ENCODE results near the gene RNF215.
"Not testable (repeated sequence)": the region's sequence is repeated elsewhere in the genome, so short reads cannot be mapped to it uniquely, and the experiment has no call there.

RNF215 gene

GRCh38 chr22:30421695-30422480, 34.7 kb upstream of the RNF215 start:
- no peak for DNase-seq (ENCODE audit: low read depth)

- DNase-seq (ENCODE audit: low read depth), result no peak
Observed at GRCh38 chr22:30420347-30421125, 33.3 kb upstream of the RNF215 start.

GRCh38 chr22:30416837-30417236, 29.6 kb upstream of the RNF215 start:
- DNase-seq (ENCODE audit: low read depth), result no peak

GRCh38 chr22:30416403-30416802, 29.2 kb upstream of the RNF215 start:
- DNase-seq (ENCODE audit: low read depth), result no peak

- DNase-seq (ENCODE audit: low read depth), result no peak
Observed at GRCh38 chr22:30414525-30415047, 27.4 kb upstream of the RNF215 start.

- no peak for DNase-seq (ENCODE audit: low read depth)
Observed at GRCh38 chr22:30413745-30414524, 26.7 kb upstream of the RNF215 start.

GRCh38 chr22:30413001-30413400, 25.8 kb upstream of the RNF215 start:
- DNase-seq (ENCODE audit: low read depth), result no peak

GRCh38 chr22:30411780-30412179, 24.6 kb upstream of the RNF215 start:
- no peak for DNase-seq (ENCODE audit: low read depth)

- no peak for DNase-seq (ENCODE audit: low read depth)
Observed at GRCh38 chr22:30408388-30409102, 21.3 kb upstream of the RNF215 start.

- DNase-seq (ENCODE audit: low read depth), result no peak
Observed at GRCh38 chr22:30406400-30406799, 19.2 kb upstream of the RNF215 start.

GRCh38 chr22:30405731-30406130, 18.5 kb upstream of the RNF215 start:
- DNase-seq (ENCODE audit: low read depth), result no peak

- no peak for DNase-seq (ENCODE audit: low read depth)
Observed at GRCh38 chr22:30404307-30404706, 17.1 kb upstream of the RNF215 start.

- not testable (repeated sequence) for DNase-seq (ENCODE audit: low read depth)
Observed at GRCh38 chr22:30402766-30403104, 15.5 kb upstream of the RNF215 start.

- no peak for DNase-seq (ENCODE audit: low read depth)
Observed at GRCh38 chr22:30402028-30402765, 15.0 kb upstream of the RNF215 start.

- DNase-seq (ENCODE audit: low read depth), result not testable (repeated sequence)
Observed at GRCh38 chr22:30401024-30401423, 13.8 kb upstream of the RNF215 start.

- DNase-seq (ENCODE audit: low read depth), result no peak
Observed at GRCh38 chr22:30400159-30400558, 12.9 kb upstream of the RNF215 start.

- DNase-seq (ENCODE audit: low read depth), result no peak
Observed at GRCh38 chr22:30399718-30400117, 12.5 kb upstream of the RNF215 start.

GRCh38 chr22:30398685-30399680, 11.8 kb upstream of the RNF215 start:
- no peak for DNase-seq (ENCODE audit: low read depth)
